ENCODE measurements around the gene FNDC3B. TPM values are rescaled to one million over a fixed set of nuclear protein-coding genes. Genes with fewer than 3 reads are reported as not detected.

Gene FNDC3B
- total RNA-seq, 1 donor from 2014 or later: 71.3 TPM

DNA sequence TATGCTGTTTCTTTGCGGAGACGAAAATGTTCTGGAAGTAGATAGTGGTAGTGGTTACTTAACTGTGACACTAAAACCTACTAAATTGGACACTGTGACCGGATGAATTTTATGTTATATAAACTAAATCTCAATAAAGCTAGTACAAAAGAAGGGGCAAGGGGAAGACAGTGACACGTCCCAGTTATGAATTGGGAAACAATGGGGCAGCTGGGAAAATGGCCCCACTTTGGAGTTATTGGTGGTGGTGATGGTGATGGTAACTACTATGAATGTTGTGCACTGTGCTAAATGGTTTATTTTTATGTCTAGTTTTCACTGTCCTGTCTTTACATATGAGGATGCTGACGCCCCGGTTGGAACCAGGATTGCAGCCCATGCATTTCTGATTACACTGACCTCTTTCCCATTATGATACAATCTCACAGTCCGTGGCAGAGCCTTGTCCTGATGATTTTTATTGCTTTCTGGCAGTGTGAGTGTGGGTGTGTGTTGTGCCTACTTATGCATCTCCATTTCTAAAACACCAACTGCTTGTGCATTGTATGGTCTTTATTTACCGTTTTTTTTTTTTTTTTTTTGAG lies 192.0 kb downstream of the FNDC3B start:
- H3K36me3 ChIP-seq (ENCODE audit: control insufficient read depth, insufficient read depth, low read length): peaks cover 1% of the 10 kb centered on the region
- no peak for TF ChIP-seq CTCF (IDR thresholded peaks at IDR 0.05; ENCODE audit: insufficient read depth, low read length, poor library complexity, severe bottlenecking)
- DNase-seq (ENCODE audit: low read depth): no peak

GRCh38 chr3:172232579-172233212 lies 193.3 kb downstream of the FNDC3B start:
- Histone ChIP-seq H3K36me3 (ENCODE audit: control insufficient read depth, insufficient read depth, low read length) (no peaks in the 10 kb centered on the region), H3K27me3 (ENCODE audit: control insufficient read depth, insufficient read depth, low read length) (no peaks in the 10 kb centered on the region), H3K4me3 (ENCODE audit: low read depth, low read length) (no peak overlapping the region)
- DNase-seq (ENCODE audit: low read depth): no peak
- TF ChIP-seq CTCF (IDR thresholded peaks at IDR 0.05; ENCODE audit: insufficient read depth, low read length, poor library complexity, severe bottlenecking): no peak

More for the DNA sequence above, 192.0 kb downstream of the FNDC3B start:
- no peaks in the 10 kb centered on the region for H3K27me3 ChIP-seq (ENCODE audit: control insufficient read depth, insufficient read depth, low read length)
- no peak overlapping the region for H3K4me3 ChIP-seq (ENCODE audit: low read depth, low read length)

GRCh38 chr3:172233474-172234277 lies 194.3 kb downstream of the FNDC3B start:
- no peak for DNase-seq (ENCODE audit: low read depth)
- no peak for TF ChIP-seq CTCF (IDR thresholded peaks at IDR 0.05; ENCODE audit: insufficient read depth, low read length, poor library complexity, severe bottlenecking)
- Histone ChIP-seq H3K36me3 (ENCODE audit: control insufficient read depth, insufficient read depth, low read length) (no peaks in the 10 kb centered on the region), H3K4me3 (ENCODE audit: low read depth, low read length) (no peak overlapping the region), H3K27me3 (ENCODE audit: control insufficient read depth, insufficient read depth, low read length) (no peaks in the 10 kb centered on the region)

DNA sequence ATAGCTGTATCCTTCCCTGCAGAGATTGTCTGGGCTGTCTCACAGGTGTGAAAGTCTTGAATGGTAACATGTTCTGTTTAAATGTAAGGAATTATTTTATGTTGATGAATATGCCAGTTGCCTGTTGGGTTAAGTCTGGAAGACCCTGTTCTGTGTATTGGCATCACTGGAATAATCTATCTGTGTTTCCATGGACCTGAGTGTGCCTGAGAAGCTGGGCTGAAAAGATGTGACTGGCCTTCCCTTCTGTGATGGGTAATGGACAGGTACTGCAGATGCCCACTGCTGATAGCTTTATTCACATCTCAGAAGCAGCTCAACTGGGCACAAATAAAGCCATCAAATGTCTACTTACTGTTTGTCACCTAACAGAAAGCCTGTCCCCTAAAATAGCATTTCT lies 196.3 kb downstream of the FNDC3B start:
- no peak for DNase-seq (ENCODE audit: low read depth)
- Histone ChIP-seq H3K4me3 (ENCODE audit: low read depth, low read length) (no peak overlapping the region), H3K27me3 (ENCODE audit: control insufficient read depth, insufficient read depth, low read length) (no peaks in the 10 kb centered on the region), H3K36me3 (ENCODE audit: control insufficient read depth, insufficient read depth, low read length) (no peaks in the 10 kb centered on the region)
- no peak for TF ChIP-seq CTCF (IDR thresholded peaks at IDR 0.05; ENCODE audit: insufficient read depth, low read length, poor library complexity, severe bottlenecking)

DNA sequence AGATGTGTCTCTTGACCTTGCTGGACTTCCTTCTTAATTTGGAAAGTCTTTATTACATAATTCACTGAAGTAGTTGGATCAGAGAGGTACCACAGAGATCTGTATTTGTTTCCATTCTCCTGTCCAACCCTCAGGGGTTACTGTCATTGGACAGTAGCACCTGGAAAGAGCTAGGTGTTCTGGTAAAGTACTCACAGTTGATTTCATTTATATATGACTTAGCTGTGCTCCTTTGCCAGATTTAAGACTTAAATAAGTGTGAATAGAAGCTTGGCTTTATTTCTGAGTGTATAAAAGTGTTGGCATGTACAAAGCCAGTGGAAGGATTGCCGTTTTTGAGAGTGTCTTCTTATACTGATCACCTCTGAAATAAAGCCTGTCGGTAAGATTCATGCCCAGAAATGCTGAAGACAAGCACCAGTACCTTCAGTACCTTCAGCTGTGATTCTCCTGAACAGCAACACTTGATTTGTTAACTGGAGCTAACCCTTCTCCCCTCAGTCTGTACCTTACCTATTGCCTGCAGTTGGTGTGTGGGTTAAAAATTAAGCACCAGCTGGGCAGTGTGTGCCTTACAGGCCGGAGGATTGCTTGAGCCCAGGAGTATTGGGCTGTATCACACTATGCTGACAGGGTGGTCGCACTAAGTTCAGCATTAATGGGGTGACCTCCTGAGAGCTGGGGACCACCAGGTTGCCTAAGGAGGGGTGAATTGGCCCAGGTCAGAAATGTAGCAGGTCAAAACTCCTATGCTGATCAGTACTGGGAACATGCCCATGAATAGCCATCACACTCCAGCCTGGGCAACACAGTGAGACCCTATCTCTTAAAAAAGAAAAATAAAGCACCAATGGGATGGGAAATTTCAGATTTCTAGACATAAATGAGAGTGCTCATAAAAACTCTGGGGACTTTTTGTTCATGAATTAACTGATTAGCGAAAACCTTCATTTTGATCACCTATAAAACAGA lies 197.7 kb downstream of the FNDC3B start:
- no peak for DNase-seq (ENCODE audit: low read depth)
- Histone ChIP-seq H3K36me3 (ENCODE audit: control insufficient read depth, insufficient read depth, low read length) (no peaks in the 10 kb centered on the region), H3K4me3 (ENCODE audit: low read depth, low read length) (no peak overlapping the region), H3K27me3 (ENCODE audit: control insufficient read depth, insufficient read depth, low read length) (no peaks in the 10 kb centered on the region)
- TF ChIP-seq CTCF (IDR thresholded peaks at IDR 0.05; ENCODE audit: insufficient read depth, low read length, poor library complexity, severe bottlenecking): no peak

Measured in kidney epithelial cell (primary cell).